GM19467 (cell line): ENCODE data around the gene COL6A3.

ENCODE experiments used
- ATAC-seq: cut with Tn5 transposase; IDR thresholded peaks from one replicate; pipeline ENCODE4 v1.9.1; 2021; ENCODE audit warnings: mild to moderate bottlenecking, moderate library complexity; ENCODE audit not compliant: unreplicated experiment

Gene COL6A3

GRCh38 chr2:237300739-237301138 is 113.2 kb downstream of the COL6A3 start:
- no peak for ATAC-seq

- no peak for ATAC-seq
Observed at GRCh38 chr2:237299906-237300305, 114.1 kb downstream of the COL6A3 start.

GRCh38 chr2:237298151-237299118 is 115.5 kb downstream of the COL6A3 start:
- ATAC-seq, result no peak

GRCh38 chr2:237297421-237298150 is 116.4 kb downstream of the COL6A3 start:
- ATAC-seq, result no peak

GRCh38 chr2:237296756-237297155 is 117.2 kb downstream of the COL6A3 start:
- ATAC-seq, result no peak

- ATAC-seq, result no peak
Observed at GRCh38 chr2:237295889-237296480, 118.0 kb downstream of the COL6A3 start.

- ATAC-seq, result no peak
Observed at GRCh38 chr2:237294460-237294859, 119.5 kb downstream of the COL6A3 start.

GRCh38 chr2:237293978-237294377 is 120.0 kb downstream of the COL6A3 start:
- ATAC-seq, result no peak

GRCh38 chr2:237291138-237291792 is 122.7 kb downstream of the COL6A3 start:
- no peak for ATAC-seq

- ATAC-seq, result no peak
Observed at GRCh38 chr2:237290261-237290660, 123.7 kb downstream of the COL6A3 start.

- ATAC-seq, result no peak
Observed at GRCh38 chr2:237289139-237289538, 124.8 kb downstream of the COL6A3 start.

- ATAC-seq, result no peak
Observed at GRCh38 chr2:237287872-237288271, 126.1 kb downstream of the COL6A3 start.

GRCh38 chr2:237283131-237283928 is 130.6 kb downstream of the COL6A3 start:
- no peak for ATAC-seq

- ATAC-seq, result no peak
Observed at GRCh38 chr2:237282568-237283128, 131.3 kb downstream of the COL6A3 start.

GRCh38 chr2:237281836-237282306 is 132.1 kb downstream of the COL6A3 start:
- ATAC-seq, result no peak

- no peak for ATAC-seq
Observed at GRCh38 chr2:237280939-237281338, 133.0 kb downstream of the COL6A3 start.

GRCh38 chr2:237280229-237280628 is 133.7 kb downstream of the COL6A3 start:
- no peak for ATAC-seq

GRCh38 chr2:237279012-237279768 is 134.8 kb downstream of the COL6A3 start:
- ATAC-seq, result no peak

GRCh38 chr2:237278568-237278967 is 135.4 kb downstream of the COL6A3 start:
- ATAC-seq, result no peak
